ENCODE data around the gene MAPRE3. TPM values are rescaled to one million over a fixed set of nuclear protein-coding genes. Genes with fewer than 3 reads are reported as not detected.
A peak's percentile ranks its signal among the peaks of the same experiment; 100 is the strongest.

Gene MAPRE3
- total RNA-seq, 5 donors from 2014 or later (not counting 1 experiment from before 2014, with no cell fraction given) = 4.0 to 5.1 (median 4.7) TPM

GRCh38 chr2:26938399-26939118 is 31.9 kb upstream of the MAPRE3 start:
- Mint-ChIP-seq H3K4me3 (no peak overlapping the region), H3K27ac (no peak overlapping the region), H3K9me3 (no peaks in the 10 kb centered on the region), H3K36me3 (no peaks in the 10 kb centered on the region), H3K27me3 (peaks cover 10 to 15% of the 10 kb centered on the region in 2 donors), H3K4me1 (peaks cover 2 to 6% (median 2%) of the 10 kb centered on the region in 3 donors)
- no peak for DNase-seq
- Histone ChIP-seq H3K36me3 (ENCODE audit: control insufficient read depth in 2 of 2, extremely low read depth in 1 of 2, insufficient read depth in 1 of 2, low read length in 1 of 2) (no peaks in the 10 kb centered on the region), H3K4me1 (ENCODE audit: control insufficient read depth in 1 of 2, extremely low read depth in 1 of 2, insufficient read depth in 2 of 2, low read length in 2 of 2) (no peaks in the 10 kb centered on the region), H3K27me3 (replicated peaks in 1 of 2; ENCODE audit: control insufficient read depth in 2 of 2, extremely low read depth in 1 of 2, insufficient read depth in 2 of 2, low read length in 1 of 2) (peaks cover 0 to 35% of the 10 kb centered on the region in 2 experiments), H3K9me3 (no peaks in the 10 kb centered on the region), H3K4me3 (ENCODE audit: control insufficient read depth in 1 of 2, extremely low read depth in 1 of 2, low read length in 1 of 2) (no peak overlapping the region), H3K27ac (ENCODE audit: low read length) (no peak overlapping the region)
- ChIA-PET CTCF (no interaction called here), POLR2A (no interaction called here)
- ATAC-seq (replicated peaks in 1 of 4) = no peak
- WGBS (ENCODE audit: insufficient coverage) = 78% methylated on average over 7 of the region's 10 CpGs

- no peaks in the 10 kb centered on the region for H3K4me1 ChIP-seq (ENCODE audit: control insufficient read depth in 1 of 2, extremely low read depth in 1 of 2, insufficient read depth in 2 of 2, low read length in 2 of 2)
- H3K9me3 Mint-ChIP-seq = no peaks in the 10 kb centered on the region
- no peak overlapping the region for H3K27ac Mint-ChIP-seq
- DNase-seq (no peak), ATAC-seq (replicated peaks in 1 of 4) (no peak)
- no CpG with 5 or more reads among the region's 9 CpGs for WGBS (ENCODE audit: insufficient coverage)
- ChIA-PET CTCF (interaction anchor here in 1 of 2 donors (0.7 to 1.2 kb wide), 4 partner anchors 12 to 167 kb away, joined by 3 to 4 read pairs (median 3); no protein-coding TSS in a partner anchor), POLR2A (interaction anchor here in 1 of 2 donors (0.7 kb wide), 1 partner anchor 10 kb away, joined by 3 read pairs; no protein-coding TSS in a partner anchor)
- peaks cover 0 to 34% of the 10 kb centered on the region in 2 experiments for H3K27me3 ChIP-seq (replicated peaks in 1 of 2; ENCODE audit: control insufficient read depth in 2 of 2, extremely low read depth in 1 of 2, insufficient read depth in 2 of 2, low read length in 1 of 2)
- no peaks in the 10 kb centered on the region for H3K9me3 ChIP-seq
- no peak overlapping the region for H3K4me3 ChIP-seq (ENCODE audit: control insufficient read depth in 1 of 2, extremely low read depth in 1 of 2, low read length in 1 of 2)
- no peaks in the 10 kb centered on the region for H3K36me3 ChIP-seq (ENCODE audit: control insufficient read depth in 2 of 2, extremely low read depth in 1 of 2, insufficient read depth in 1 of 2, low read length in 1 of 2)
- no peaks in the 10 kb centered on the region for H3K36me3 Mint-ChIP-seq
- H3K4me1 Mint-ChIP-seq = peaks cover 2 to 6% (median 2%) of the 10 kb centered on the region in 3 donors
- H3K4me3 Mint-ChIP-seq = no peak overlapping the region
- no peak overlapping the region for H3K27ac ChIP-seq (ENCODE audit: low read length)
- peaks cover 12 to 18% of the 10 kb centered on the region in 2 donors for H3K27me3 Mint-ChIP-seq
These were observed 30.4 kb upstream of the MAPRE3 start for GRCh38 chr2:26940001-26940400.

- Mint-ChIP-seq H3K4me1 (peaks cover 2 to 6% (median 2%) of the 10 kb centered on the region in 3 donors), H3K27me3 (peaks cover 17 to 21% of the 10 kb centered on the region in 2 donors), H3K36me3 (no peaks in the 10 kb centered on the region), H3K4me3 (no peak overlapping the region), H3K27ac (no peak overlapping the region), H3K9me3 (no peaks in the 10 kb centered on the region)
- H3K36me3 ChIP-seq (ENCODE audit: control insufficient read depth in 2 of 2, extremely low read depth in 1 of 2, insufficient read depth in 1 of 2, low read length in 1 of 2) = no peaks in the 10 kb centered on the region
- H3K9me3 ChIP-seq = no peaks in the 10 kb centered on the region
- ATAC-seq (replicated peaks in 1 of 4) = no peak
- H3K27ac ChIP-seq (ENCODE audit: low read length) = no peak overlapping the region
- DNase-seq = no peak
- ChIA-PET CTCF (interaction anchor here in 1 of 2 donors (1.0 kb wide), 1 partner anchor 14 kb away, joined by 3 read pairs; no protein-coding TSS in a partner anchor), POLR2A (interaction anchor here in 1 of 2 donors (0.5 kb wide), 1 partner anchor 560 kb away, joined by 5 read pairs; no protein-coding TSS in a partner anchor)
- no peaks in the 10 kb centered on the region for H3K4me1 ChIP-seq (ENCODE audit: control insufficient read depth in 1 of 2, extremely low read depth in 1 of 2, insufficient read depth in 2 of 2, low read length in 2 of 2)
- WGBS (ENCODE audit: insufficient coverage) = 66% methylated on average over 2 of the region's 3 CpGs
- H3K4me3 ChIP-seq (ENCODE audit: control insufficient read depth in 1 of 2, extremely low read depth in 1 of 2, low read length in 1 of 2) = no peak overlapping the region
- H3K27me3 ChIP-seq (replicated peaks in 1 of 2; ENCODE audit: control insufficient read depth in 2 of 2, extremely low read depth in 1 of 2, insufficient read depth in 2 of 2, low read length in 1 of 2) = peaks cover 0 to 38% of the 10 kb centered on the region in 2 experiments
These were observed 29.0 kb upstream of the MAPRE3 start for GRCh38 chr2:26941486-26941885.

- Mint-ChIP-seq H3K36me3 (no peaks in the 10 kb centered on the region), H3K4me3 (no peak overlapping the region), H3K4me1 (peaks cover 2 to 6% (median 2%) of the 10 kb centered on the region in 3 donors), H3K27me3 (peaks cover 18 to 24% of the 10 kb centered on the region in 2 donors), H3K9me3 (no peaks in the 10 kb centered on the region), H3K27ac (no peak overlapping the region)
- no peaks in the 10 kb centered on the region for H3K4me1 ChIP-seq (ENCODE audit: control insufficient read depth in 1 of 2, extremely low read depth in 1 of 2, insufficient read depth in 2 of 2, low read length in 2 of 2)
- no peaks in the 10 kb centered on the region for H3K36me3 ChIP-seq (ENCODE audit: control insufficient read depth in 2 of 2, extremely low read depth in 1 of 2, insufficient read depth in 1 of 2, low read length in 1 of 2)
- CTCF ChIA-PET = interaction anchor here in 1 of 2 donors (0.5 to 1.4 kb wide), 3 partner anchors 97 to 835 kb away, joined by 3 to 7 read pairs (median 5); no protein-coding TSS in a partner anchor
- no peak overlapping the region for H3K27ac ChIP-seq (ENCODE audit: low read length)
- DNase-seq (peak; percentile 15 to 72 (median 44)), ATAC-seq (replicated peaks in 1 of 4) (peak in 3 of 4 experiments; percentile 37 to 60 (median 40))
- WGBS (ENCODE audit: insufficient coverage) = 36% methylated on average over 20 of the region's 28 CpGs
- H3K9me3 ChIP-seq = no peaks in the 10 kb centered on the region
- no peak overlapping the region for H3K4me3 ChIP-seq (ENCODE audit: control insufficient read depth in 1 of 2, extremely low read depth in 1 of 2, low read length in 1 of 2)
- POLR2A ChIA-PET = no interaction called here
- peaks cover 0 to 49% of the 10 kb centered on the region in 2 experiments for H3K27me3 ChIP-seq (replicated peaks in 1 of 2; ENCODE audit: control insufficient read depth in 2 of 2, extremely low read depth in 1 of 2, insufficient read depth in 2 of 2, low read length in 1 of 2)
These were observed 27.7 kb upstream of the MAPRE3 start for GRCh38 chr2:26942543-26943295.

GRCh38 chr2:26945991-26946750 is 24.3 kb upstream of the MAPRE3 start:
- Mint-ChIP-seq H3K27me3 (peaks cover 25 to 32% of the 10 kb centered on the region in 2 donors), H3K36me3 (no peaks in the 10 kb centered on the region), H3K4me1 (peaks cover 2 to 6% (median 2%) of the 10 kb centered on the region in 3 donors), H3K4me3 (no peak overlapping the region), H3K9me3 (no peaks in the 10 kb centered on the region), H3K27ac (no peak overlapping the region)
- ATAC-seq (replicated peaks in 1 of 4) (no peak), DNase-seq (no peak)
- peaks cover 0 to 64% of the 10 kb centered on the region in 2 experiments for H3K27me3 ChIP-seq (replicated peaks in 1 of 2; ENCODE audit: control insufficient read depth in 2 of 2, extremely low read depth in 1 of 2, insufficient read depth in 2 of 2, low read length in 1 of 2)
- no peaks in the 10 kb centered on the region for H3K9me3 ChIP-seq
- H3K27ac ChIP-seq (ENCODE audit: low read length) = no peak overlapping the region
- POLR2A ChIA-PET = interaction anchor here in 1 of 2 donors (1.1 kb wide), 1 partner anchor 8 kb away, joined by 3 read pairs; no protein-coding TSS in a partner anchor
- H3K4me3 ChIP-seq (ENCODE audit: control insufficient read depth in 1 of 2, extremely low read depth in 1 of 2, low read length in 1 of 2) = no peak overlapping the region
- H3K36me3 ChIP-seq (ENCODE audit: control insufficient read depth in 2 of 2, extremely low read depth in 1 of 2, insufficient read depth in 1 of 2, low read length in 1 of 2) = no peaks in the 10 kb centered on the region
- CTCF ChIA-PET = no interaction called here
- 78% methylated on average over 11 of the region's 12 CpGs for WGBS (ENCODE audit: insufficient coverage)
- H3K4me1 ChIP-seq (ENCODE audit: control insufficient read depth in 1 of 2, extremely low read depth in 1 of 2, insufficient read depth in 2 of 2, low read length in 2 of 2) = no peaks in the 10 kb centered on the region
